OCI-LY7 (cell line): ENCODE data around the gene FMNL2. TPM values are rescaled to one million over a fixed set of nuclear protein-coding genes. Genes with fewer than 3 reads are reported as not detected.

Experiments used
- BruUV-seq: library from RNA; stranded (reverse); fragments of 400-500 nt; replicated peaks from 2 replicates; lab custom pipeline; 2021; lab: Mats Ljungman, UMichigan
- CTCF ChIA-PET: fragments of 300-600 bp; sonication (Branson Sonifier 250); formaldehyde crosslinking; loops from one replicate; lab custom pipeline; 2022; ENCODE audit warnings: antibody characterized with exemption; ENCODE audit not compliant: unreplicated experiment; lab: Charles Lee
- POLR2A ChIA-PET: fragments of 300-600 bp; sonication (Branson Sonifier 250); formaldehyde crosslinking; loops from one replicate; lab custom pipeline; 2022; ENCODE audit warnings: antibody characterized with exemption; lab: Charles Lee
- DNase-seq: peaks from one replicate; pipeline ENCODE4 v3.0.0-alpha.2; 2015; ENCODE audit warnings: low spot score
- H2AFZ ChIP-seq: fragments of 200-600 bp; sonication (generic), shearing (Covaris generic); 2 replicates; pipeline ENCODE4 v1.6.1; 2014; ENCODE audit warnings: mild to moderate bottlenecking, antibody characterized with exemption, low read length, moderate library complexity
- H3K27ac ChIP-seq: fragments of 200-600 bp; sonication (generic); 2 replicates; pipeline ENCODE4 v1.5.1; 2014; ENCODE audit warnings: mixed run types, low read depth, mild to moderate bottlenecking, moderate library complexity, low read length, inconsistent platforms; ENCODE audit not compliant: poor library complexity, severe bottlenecking
- H3K36me3 ChIP-seq: fragments of 200-600 bp; sonication (generic); 2 replicates; pipeline ENCODE4 v1.6.1; 2014; ENCODE audit warnings: mild to moderate bottlenecking, antibody characterized with exemption, low read length, moderate library complexity, mixed read lengths; ENCODE audit not compliant: insufficient read depth
- H3K4me1 ChIP-seq: fragments of 200-600 bp; sonication (generic); 2 replicates; pipeline ENCODE4 v1.5.1; 2014; ENCODE audit warnings: mild to moderate bottlenecking, low read length; ENCODE audit not compliant: insufficient read depth, poor library complexity, severe bottlenecking
- H3K4me2 ChIP-seq: fragments of 200-600 bp; sonication (generic); 2 replicates; pipeline ENCODE4 v1.6.1; 2014; ENCODE audit warnings: mild to moderate bottlenecking, low read length
- H3K4me3 ChIP-seq: fragments of 200-600 bp; sonication (generic); 2 replicates; pipeline ENCODE4 v1.5.1; 2014; ENCODE audit warnings: mild to moderate bottlenecking, low read depth, low read length; ENCODE audit not compliant: poor library complexity, severe bottlenecking
- H3K79me2 ChIP-seq: fragments of 200-600 bp; sonication (generic); 2 replicates; pipeline ENCODE4 v1.6.1; 2016; ENCODE audit warnings: low read depth, mild to moderate bottlenecking, low read length, moderate library complexity, mixed read lengths; ENCODE audit not compliant: insufficient read depth
- H3K9me2 ChIP-seq: fragments of 200-600 bp; sonication (generic); 2 replicates; pipeline ENCODE4 v1.6.1; 2016; ENCODE audit warnings: mild to moderate bottlenecking, low read length, mixed read lengths; ENCODE audit not compliant: insufficient read depth
- H3K9me3 ChIP-seq: fragments of 200-600 bp; sonication (generic); 2 replicates; pipeline ENCODE4 v1.6.1; 2014; ENCODE audit warnings: mild to moderate bottlenecking, mixed run types, low read length, mixed read lengths
- H4K20me1 ChIP-seq: fragments of 200-600 bp; sonication (generic); 2 replicates; pipeline ENCODE4 v1.6.1; 2014; ENCODE audit warnings: mild to moderate bottlenecking, antibody characterized with exemption, low read length, moderate library complexity, mixed read lengths; ENCODE audit not compliant: insufficient read depth
- EZH2phosphoT487 ChIP-seq: fragments of 200-600 bp; sonication (generic); IDR thresholded peaks from 2 replicates; pipeline ENCODE4 v1.6.1; 2018; ENCODE audit warnings: low read depth, borderline replicate concordance, mild to moderate bottlenecking, mixed run types, antibody characterized with exemption, low read length, moderate library complexity, mixed read lengths
- intact Hi-C: fragments of 100-400 bp; cut with micrococcal nuclease; formaldehyde crosslinking; loops from one replicate; pipeline ENCODE4 v1.10.0; 2022; ENCODE audit not compliant: unreplicated experiment
- total RNA-seq, 2 experiments: library from RNA; depleted of rRNA in 1 of 2; stranded (reverse); fragments of >200 nt in 1 of 2; shearing (Covaris generic) in 1 of 2; gene quantifications; 2 replicates each; pipeline ENCODE4 v1.2.3, GENCODE V29; 2014 to 2022
- TF ChIP-seq, protein P1 (sequence below): fragments of 200-600 bp; sonication (generic); conservative IDR thresholded peaks from 2 replicates; pipeline ENCODE4 v1.5.1; 2014; ENCODE audit warnings: mild to moderate bottlenecking, antibody characterized with exemption, low read length, moderate library complexity, mixed read lengths

FMNL2 gene
- total RNA-seq, 2 experiments from 2014 or later = 0.03 to 0.21 TPM

DNA sequence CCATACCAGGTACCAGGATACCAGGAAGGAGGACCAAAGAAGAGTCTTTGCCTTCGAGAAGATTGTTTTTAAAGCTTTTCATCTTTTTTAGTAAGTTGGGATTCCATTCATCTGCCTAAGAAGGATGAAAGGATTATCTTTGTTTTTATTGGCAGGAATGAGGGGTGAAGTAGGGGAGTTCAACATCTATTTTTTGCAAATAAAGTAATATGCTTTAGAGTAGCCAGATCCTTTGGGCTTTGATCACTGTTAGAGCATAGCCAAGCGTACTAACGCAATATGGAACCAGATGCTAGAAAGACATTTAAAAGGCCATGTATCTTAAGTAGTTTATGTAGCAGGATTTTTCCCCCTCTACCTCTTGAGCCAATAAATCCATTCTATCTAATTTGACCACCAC, 249.3 kb downstream of the FMNL2 start:
- H3K9me2 ChIP-seq = no peaks in the 10 kb centered on the region
- POLR2A ChIA-PET = no interaction called here
- no peaks in the 10 kb centered on the region for H3K36me3 ChIP-seq
- H3K27ac ChIP-seq = no peak overlapping the region
- H3K4me2 ChIP-seq = no peak overlapping the region
- no peak overlapping the region for H2AFZ ChIP-seq
- no peaks in the 10 kb centered on the region for H3K4me1 ChIP-seq
- no TSS peak for BruUV-seq
- TF ChIP-seq, protein P1, sequence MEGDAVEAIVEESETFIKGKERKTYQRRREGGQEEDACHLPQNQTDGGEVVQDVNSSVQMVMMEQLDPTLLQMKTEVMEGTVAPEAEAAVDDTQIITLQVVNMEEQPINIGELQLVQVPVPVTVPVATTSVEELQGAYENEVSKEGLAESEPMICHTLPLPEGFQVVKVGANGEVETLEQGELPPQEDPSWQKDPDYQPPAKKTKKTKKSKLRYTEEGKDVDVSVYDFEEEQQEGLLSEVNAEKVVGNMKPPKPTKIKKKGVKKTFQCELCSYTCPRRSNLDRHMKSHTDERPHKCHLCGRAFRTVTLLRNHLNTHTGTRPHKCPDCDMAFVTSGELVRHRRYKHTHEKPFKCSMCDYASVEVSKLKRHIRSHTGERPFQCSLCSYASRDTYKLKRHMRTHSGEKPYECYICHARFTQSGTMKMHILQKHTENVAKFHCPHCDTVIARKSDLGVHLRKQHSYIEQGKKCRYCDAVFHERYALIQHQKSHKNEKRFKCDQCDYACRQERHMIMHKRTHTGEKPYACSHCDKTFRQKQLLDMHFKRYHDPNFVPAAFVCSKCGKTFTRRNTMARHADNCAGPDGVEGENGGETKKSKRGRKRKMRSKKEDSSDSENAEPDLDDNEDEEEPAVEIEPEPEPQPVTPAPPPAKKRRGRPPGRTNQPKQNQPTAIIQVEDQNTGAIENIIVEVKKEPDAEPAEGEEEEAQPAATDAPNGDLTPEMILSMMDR = no peak
- no peak for TF ChIP-seq EZH2phosphoT487
- no peaks in the 10 kb centered on the region for H3K9me3 ChIP-seq
- H3K4me3 ChIP-seq = no peak overlapping the region
- no peak for DNase-seq
- intact Hi-C loops = no loop called here
- H4K20me1 ChIP-seq = no peaks in the 10 kb centered on the region
- CTCF ChIA-PET = interaction anchor here (0.6 kb wide), 1 partner anchor 413 kb away, joined by 6 read pairs; no protein-coding TSS in a partner anchor
- no peaks in the 10 kb centered on the region for H3K79me2 ChIP-seq

DNA sequence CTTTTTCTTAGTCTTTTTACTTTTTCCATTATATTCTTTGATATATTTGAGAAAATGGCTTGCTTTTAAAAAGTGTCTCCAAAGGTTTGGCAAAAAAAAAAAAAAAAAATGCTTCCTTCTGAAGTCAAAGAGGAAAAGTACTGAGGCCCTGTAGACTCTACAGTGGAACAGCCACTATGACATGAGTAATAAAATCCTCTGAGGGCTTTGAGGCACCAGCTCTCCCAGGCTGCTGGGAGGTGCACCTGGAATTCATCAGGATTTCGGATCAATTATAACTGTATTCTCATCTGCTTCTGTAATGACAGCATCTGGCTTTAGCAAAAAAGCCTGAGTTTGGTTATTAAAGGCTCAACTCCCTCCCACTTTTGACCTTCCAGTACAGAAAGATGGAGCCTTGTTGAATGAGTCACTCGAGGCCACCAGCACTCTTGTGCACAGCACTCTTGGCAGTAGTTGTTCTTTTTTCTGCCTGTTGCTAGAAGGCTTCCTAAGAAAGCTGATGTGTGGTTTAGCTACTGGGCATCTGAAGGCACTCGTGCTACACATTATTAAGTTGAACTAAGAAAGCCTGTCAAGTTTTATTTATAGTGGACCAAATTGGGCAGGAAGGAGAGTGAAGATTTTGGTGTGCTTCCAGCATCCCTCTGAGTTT, 251.0 kb downstream of the FMNL2 start:
- ChIA-PET POLR2A (interaction anchor here (0.7 to 0.9 kb wide), 4 partner anchors 416 to 1426 kb away, joined by 3 to 6 read pairs (median 4); no protein-coding TSS in a partner anchor), CTCF (no interaction called here)
- no peaks in the 10 kb centered on the region for H3K9me3 ChIP-seq
- no TSS peak for BruUV-seq
- no peak overlapping the region for H3K4me2 ChIP-seq
- intact Hi-C loops = no loop called here
- no peaks in the 10 kb centered on the region for H3K9me2 ChIP-seq
- TF ChIP-seq, protein P1 = no peak
- TF ChIP-seq EZH2phosphoT487 = no peak
- H3K4me3 ChIP-seq = no peak overlapping the region
- H4K20me1 ChIP-seq = no peaks in the 10 kb centered on the region
- no peaks in the 10 kb centered on the region for H3K36me3 ChIP-seq
- H3K27ac ChIP-seq = no peak overlapping the region
- no peak for DNase-seq
- no peaks in the 10 kb centered on the region for H3K79me2 ChIP-seq
- H2AFZ ChIP-seq = no peak overlapping the region
- H3K4me1 ChIP-seq = no peaks in the 10 kb centered on the region
